Gastroesophageal sphincter (tissue), 3 donors: ENCODE results near the gene TPST2.

Experiments used
- CTCF ChIP-seq, 4 experiments: fragments of 200-600 bp in 2 of 4; fragments of 450-650 bp in 2 of 4; sonication (generic) in 1 of 4; IDR thresholded peaks; one replicate each; pipeline ENCODE4 v1.5.1; 2017 to 2019; ENCODE audit warnings: antibody characterized with exemption in 4 of 4, mild to moderate bottlenecking in 2 of 4, moderate library complexity in 2 of 4
- EP300 ChIP-seq: sonication (generic); formaldehyde crosslinking; IDR thresholded peaks from one replicate; pipeline ENCODE4 v1.6.1; 2017; ENCODE audit warnings: antibody characterized with exemption, mild to moderate bottlenecking

GRCh38 chr22:26515931-26516330 lies 74.0 kb downstream of the TPST2 start:
- TF ChIP-seq EP300 (no peak), CTCF (IDR thresholded peaks at IDR 0.05) (no peak)
